Sigmoid colon (tissue), 4 donors: ENCODE results near the gene TNNI2.

Source experiments
- CTCF ChIP-seq, 4 experiments: fragments of 450-650 bp in 3 of 4; fragments of 200-600 bp in 1 of 4; IDR thresholded peaks; one replicate each; pipeline ENCODE4 v1.5.1; 2016 to 2019; ENCODE audit warnings: antibody characterized with exemption in 4 of 4, mild to moderate bottlenecking in 3 of 4, moderate library complexity in 2 of 4
- EP300 ChIP-seq, 4 donors: sonication (generic); formaldehyde crosslinking; IDR thresholded peaks; one replicate each; pipeline ENCODE4 v1.6.1; 2017; ENCODE audit warnings: antibody characterized with exemption in 4 of 4
- POLR2A ChIP-seq, 2 donors: fragments of 450-650 bp; IDR thresholded peaks; one replicate each; pipeline ENCODE4 v1.6.1; 2016; ENCODE audit warnings: antibody characterized with exemption in 2 of 2, mild to moderate bottlenecking in 2 of 2, moderate library complexity in 2 of 2
- POLR2AphosphoS5 ChIP-seq, 4 donors: sonication (generic); formaldehyde crosslinking; IDR thresholded peaks; one replicate each; pipeline ENCODE4 v1.6.1; 2017; ENCODE audit warnings: antibody characterized with exemption in 4 of 4

GRCh38 chr11:1840780-1841480 lies 2.1 kb downstream of the TNNI2 start:
- no peak for TF ChIP-seq POLR2A (IDR thresholded peaks at IDR 0.05)
- TF ChIP-seq CTCF (IDR thresholded peaks at IDR 0.05), result no peak
- no peak for TF ChIP-seq POLR2AphosphoS5 (IDR thresholded peaks at IDR 0.05)
- no peak for TF ChIP-seq EP300 (IDR thresholded peaks at IDR 0.05)
